ENCODE results near the gene KIAA0408.

The KIAA0408 gene

DNA sequence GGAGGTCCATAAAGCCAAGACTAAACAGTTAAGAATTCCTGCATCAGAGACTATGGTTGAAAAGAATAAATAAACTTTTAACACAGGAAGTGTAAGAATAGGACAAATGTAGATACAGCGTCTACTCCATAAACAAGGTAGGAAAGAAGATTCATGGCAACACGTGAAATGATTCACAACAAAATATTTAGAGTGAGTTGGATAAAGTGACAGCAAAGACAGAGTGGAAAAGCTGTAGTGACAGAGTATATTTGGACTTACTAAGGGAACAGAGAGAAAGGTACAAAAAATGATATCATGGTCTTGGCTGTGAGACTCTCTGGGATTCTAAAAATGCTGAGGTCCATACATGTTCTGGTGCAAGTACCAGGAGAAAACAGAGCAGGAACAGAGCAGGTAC is 21.9 kb upstream of the KIAA0408 start:
- TF ChIP-seq, protein P1, sequence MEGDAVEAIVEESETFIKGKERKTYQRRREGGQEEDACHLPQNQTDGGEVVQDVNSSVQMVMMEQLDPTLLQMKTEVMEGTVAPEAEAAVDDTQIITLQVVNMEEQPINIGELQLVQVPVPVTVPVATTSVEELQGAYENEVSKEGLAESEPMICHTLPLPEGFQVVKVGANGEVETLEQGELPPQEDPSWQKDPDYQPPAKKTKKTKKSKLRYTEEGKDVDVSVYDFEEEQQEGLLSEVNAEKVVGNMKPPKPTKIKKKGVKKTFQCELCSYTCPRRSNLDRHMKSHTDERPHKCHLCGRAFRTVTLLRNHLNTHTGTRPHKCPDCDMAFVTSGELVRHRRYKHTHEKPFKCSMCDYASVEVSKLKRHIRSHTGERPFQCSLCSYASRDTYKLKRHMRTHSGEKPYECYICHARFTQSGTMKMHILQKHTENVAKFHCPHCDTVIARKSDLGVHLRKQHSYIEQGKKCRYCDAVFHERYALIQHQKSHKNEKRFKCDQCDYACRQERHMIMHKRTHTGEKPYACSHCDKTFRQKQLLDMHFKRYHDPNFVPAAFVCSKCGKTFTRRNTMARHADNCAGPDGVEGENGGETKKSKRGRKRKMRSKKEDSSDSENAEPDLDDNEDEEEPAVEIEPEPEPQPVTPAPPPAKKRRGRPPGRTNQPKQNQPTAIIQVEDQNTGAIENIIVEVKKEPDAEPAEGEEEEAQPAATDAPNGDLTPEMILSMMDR (IDR thresholded peaks at IDR 0.05; ENCODE audit: borderline replicate concordance, control extremely low read depth, extremely low read depth, insufficient read depth, missing control alignments): no peak
- no peak for DNase-seq (ENCODE audit: low spot score)
- in situ Hi-C loops (cut with MboI; ENCODE audit: low sequenced_read_pairs, unreplicated experiment): no loop called here

DNA sequence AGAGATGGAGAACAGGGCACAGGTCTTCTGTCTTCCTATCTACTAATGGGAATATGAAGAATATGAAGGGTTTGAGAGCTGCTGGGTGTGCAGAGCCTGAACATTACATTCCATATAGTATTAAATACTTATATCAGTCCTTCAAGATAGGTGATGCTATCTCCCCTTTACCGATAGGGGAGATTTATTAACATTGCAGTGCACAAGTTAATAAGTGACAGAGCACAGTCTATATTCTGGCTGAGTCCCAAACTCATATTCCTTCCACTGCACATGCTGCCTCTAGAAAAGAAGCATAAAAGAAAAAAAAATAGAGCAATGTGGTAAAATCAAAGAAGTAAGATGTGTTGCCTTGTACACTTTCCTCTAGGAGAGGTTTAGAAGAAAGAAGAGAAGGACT is 18.5 kb upstream of the KIAA0408 start:
- no peak for DNase-seq (ENCODE audit: low spot score)
- TF ChIP-seq, protein P1 (IDR thresholded peaks at IDR 0.05; ENCODE audit: borderline replicate concordance, control extremely low read depth, extremely low read depth, insufficient read depth, missing control alignments): no peak
- in situ Hi-C loops (cut with MboI; ENCODE audit: low sequenced_read_pairs, unreplicated experiment): no loop called here

DNA sequence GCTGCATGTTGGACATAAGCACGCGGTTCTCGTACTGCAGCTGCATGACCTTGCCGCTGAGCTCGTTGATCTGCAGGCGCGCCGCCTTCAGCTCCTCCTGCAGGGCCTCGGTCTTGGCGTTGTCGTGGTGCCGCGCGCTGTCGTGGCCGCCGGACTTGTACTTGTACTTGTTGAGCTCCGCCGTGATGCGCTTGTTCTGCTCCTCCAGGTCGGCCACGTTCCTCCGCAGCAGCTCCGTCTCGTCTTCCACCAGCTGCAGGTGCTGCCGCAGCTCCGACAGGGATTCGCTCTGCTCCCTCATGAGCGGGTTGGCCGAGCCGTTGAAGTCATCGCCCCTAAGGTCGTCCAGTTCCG is 16.6 kb upstream of the KIAA0408 start:
- TF ChIP-seq, protein P1 (IDR thresholded peaks at IDR 0.05; ENCODE audit: borderline replicate concordance, control extremely low read depth, extremely low read depth, insufficient read depth, missing control alignments): no peak
- in situ Hi-C loops (cut with MboI; ENCODE audit: low sequenced_read_pairs, unreplicated experiment): no loop called here
- DNase-seq (ENCODE audit: low spot score): no peak

DNA sequence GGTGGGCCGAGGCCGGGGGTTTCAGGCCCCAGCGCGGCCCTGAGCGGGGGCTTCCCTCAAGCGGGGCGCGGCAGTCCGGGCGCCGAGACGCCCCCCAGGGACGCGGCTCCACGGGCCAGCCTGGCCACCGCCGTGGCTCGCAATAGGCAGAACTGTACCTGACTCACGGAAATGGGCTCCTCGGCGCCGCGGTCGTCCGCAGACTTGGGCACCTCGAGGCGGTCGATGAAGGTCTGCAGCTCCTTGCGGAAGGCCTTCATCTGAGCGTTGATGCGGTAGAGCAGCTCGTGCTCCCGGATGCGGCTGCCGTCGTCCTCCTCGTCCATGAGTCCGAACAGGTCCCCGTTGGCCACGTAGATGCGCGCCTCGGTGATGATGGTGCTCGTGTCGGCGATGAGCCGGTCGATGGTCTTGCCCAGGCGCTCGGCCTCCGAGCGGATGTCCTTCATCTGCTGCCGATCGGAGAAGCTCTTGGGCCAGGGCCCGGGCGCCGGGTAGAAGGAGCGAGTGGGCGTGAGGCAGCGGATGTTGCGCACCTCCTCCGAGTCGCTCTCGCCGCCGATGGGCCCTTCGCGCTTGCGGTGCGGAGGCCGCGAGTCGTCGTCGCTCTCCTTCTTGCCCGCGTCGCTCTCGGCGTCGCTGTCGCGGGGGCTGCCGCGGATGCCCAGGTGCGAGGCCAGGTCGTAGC is 16.1 kb upstream of the KIAA0408 start:
- DNase-seq (ENCODE audit: low spot score): no peak
- TF ChIP-seq, protein P1 (IDR thresholded peaks at IDR 0.05; ENCODE audit: borderline replicate concordance, control extremely low read depth, extremely low read depth, insufficient read depth, missing control alignments): no peak
- in situ Hi-C loops (cut with MboI; ENCODE audit: low sequenced_read_pairs, unreplicated experiment): no loop called here

DNA sequence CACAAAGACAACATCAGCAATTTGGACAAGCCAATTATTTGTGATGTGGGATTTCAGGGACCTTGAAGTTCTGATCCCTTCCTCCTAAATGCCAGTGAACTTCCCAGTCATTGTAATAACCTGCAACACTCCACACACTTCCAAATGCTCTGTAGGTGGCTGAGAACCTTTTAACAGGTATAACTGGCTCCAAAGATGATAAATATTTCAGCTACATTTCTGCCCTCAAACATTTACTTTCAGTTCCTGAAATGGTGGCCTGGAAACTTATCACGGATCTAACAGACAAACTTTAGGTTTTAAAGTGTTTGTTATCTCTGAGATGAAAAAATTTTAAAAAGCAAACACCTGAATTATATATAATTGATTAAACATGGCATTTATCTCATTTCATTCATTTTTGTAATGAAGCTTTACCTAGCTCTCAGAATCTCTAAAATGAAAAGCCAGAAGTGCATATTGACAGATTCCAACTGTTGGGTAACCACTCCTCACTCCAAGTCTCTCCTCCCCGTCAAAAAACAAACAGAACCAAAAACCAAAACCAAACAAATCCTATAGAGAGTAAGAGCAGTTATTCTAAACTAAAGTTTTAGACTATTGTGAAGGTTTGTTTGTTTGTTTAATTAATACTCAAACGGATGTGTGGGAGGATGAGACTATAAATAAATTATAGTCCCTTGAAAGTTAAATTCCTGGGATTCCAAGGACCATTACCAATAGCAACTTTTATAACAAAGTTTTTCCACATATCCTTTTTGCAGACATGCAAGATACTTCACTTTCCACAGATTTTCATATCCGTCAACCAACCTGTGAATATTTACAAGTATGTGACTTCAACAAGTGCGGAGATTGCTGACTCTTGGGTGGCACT is 12.4 kb upstream of the KIAA0408 start:
- DNase-seq (ENCODE audit: low spot score): no peak
- in situ Hi-C loops (cut with MboI; ENCODE audit: low sequenced_read_pairs, unreplicated experiment): no loop called here
- TF ChIP-seq, protein P1 (IDR thresholded peaks at IDR 0.05; ENCODE audit: borderline replicate concordance, control extremely low read depth, extremely low read depth, insufficient read depth, missing control alignments): no peak

DNA sequence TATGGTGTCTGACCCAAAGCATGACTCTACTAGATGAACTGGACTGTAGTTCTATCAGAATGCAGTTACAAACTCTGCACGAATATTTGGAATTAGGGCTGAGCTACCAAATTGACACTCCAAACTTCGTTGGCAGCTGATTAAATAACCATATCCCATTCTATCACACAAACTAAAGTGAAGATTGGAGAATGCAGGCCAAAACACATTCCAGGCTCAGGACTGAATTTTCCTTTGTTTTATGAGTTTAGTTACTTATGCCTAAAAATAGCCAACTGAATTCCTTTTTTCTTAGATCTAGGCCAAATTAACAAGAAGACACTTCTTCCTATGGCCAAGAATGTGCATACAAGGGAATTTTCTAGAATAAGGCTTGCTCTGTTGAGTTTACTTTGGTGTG is 9.7 kb upstream of the KIAA0408 start:
- no peak for DNase-seq (ENCODE audit: low spot score)
- TF ChIP-seq, protein P1 (IDR thresholded peaks at IDR 0.05; ENCODE audit: borderline replicate concordance, control extremely low read depth, extremely low read depth, insufficient read depth, missing control alignments): no peak
- in situ Hi-C loops (cut with MboI; ENCODE audit: low sequenced_read_pairs, unreplicated experiment): no loop called here

Data from GM13976 (cell line).